Bronchial epithelial cell (primary cell): ENCODE measurements around the gene ZNF222. TPM values are rescaled to one million over a fixed set of nuclear protein-coding genes. Genes with fewer than 3 reads are reported as not detected.
A peak's percentile ranks its signal among the peaks of the same experiment; 100 is the strongest.

Experiments used
- DNase-seq: peaks from one replicate; pipeline ENCODE4 v3.0.0-alpha.2; 2010; ENCODE audit warnings: low read depth
- FAIRE-seq: peaks from 2 replicates; lab custom pipeline; 2011; peaks lifted over from hg19 to GRCh38; lab: Jason Lieb, UNC
- H3K27me3 ChIP-seq: 2 replicates; pipeline ENCODE4 v1.5.1; 2011; ENCODE audit warnings: low read length; ENCODE audit not compliant: control insufficient read depth, insufficient read depth
- H3K36me3 ChIP-seq: 2 replicates; pipeline ENCODE4 v1.5.1; 2011; ENCODE audit warnings: low read length; ENCODE audit not compliant: control insufficient read depth, insufficient read depth
- H3K4me3 ChIP-seq: 2 replicates; pipeline ENCODE4 v1.5.1; 2011; ENCODE audit warnings: mild to moderate bottlenecking, low read depth, low read length, control low read depth
- CTCF ChIP-seq: IDR thresholded peaks from 2 replicates; pipeline ENCODE4 v1.5.1; 2011; ENCODE audit warnings: mild to moderate bottlenecking, moderate library complexity, low read length, control low read depth, inconsistent platforms; ENCODE audit not compliant: insufficient read depth, severe bottlenecking
- total RNA-seq: library from RNA; depleted of rRNA; stranded (reverse); fragments of >200 nt; gene quantifications from 2 replicates; pipeline ENCODE4 v1.2.1, GENCODE V29; 2014

Gene ZNF222
- total RNA-seq, 1 donor from 2014 or later, result 8.7 TPM

GRCh38 chr19:44059229-44059628 lies 34.0 kb downstream of the ZNF222 start:
- Histone ChIP-seq H3K36me3 (peaks cover 9% of the 10 kb centered on the region), H3K4me3 (no peak overlapping the region), H3K27me3 (no peaks in the 10 kb centered on the region)
- no peak for DNase-seq
- FAIRE-seq, result no peak
- TF ChIP-seq CTCF, result no peak

GRCh38 chr19:44061038-44061437 lies 35.9 kb downstream of the ZNF222 start:
- DNase-seq (no peak), FAIRE-seq (no peak)
- peaks cover 10% of the 10 kb centered on the region for H3K36me3 ChIP-seq
- H3K4me3 ChIP-seq, result no peak overlapping the region
- TF ChIP-seq CTCF, result no peak
- no peaks in the 10 kb centered on the region for H3K27me3 ChIP-seq

- peaks cover 6% of the 10 kb centered on the region for H3K36me3 ChIP-seq
- TF ChIP-seq CTCF, result no peak
- FAIRE-seq, result no peak
- DNase-seq, result no peak
- H3K4me3 ChIP-seq, result no peak overlapping the region
- H3K27me3 ChIP-seq, result no peaks in the 10 kb centered on the region
These were observed 41.1 kb downstream of the ZNF222 start for GRCh38 chr19:44066305-44066704.

- Histone ChIP-seq H3K27me3 (no peaks in the 10 kb centered on the region), H3K4me3 (no peak overlapping the region), H3K36me3 (peaks cover 3% of the 10 kb centered on the region)
- FAIRE-seq, result no peak
- DNase-seq, result no peak
- TF ChIP-seq CTCF, result no peak
These were observed 44.2 kb downstream of the ZNF222 start for GRCh38 chr19:44069415-44069814.

- TF ChIP-seq CTCF, result no peak
- H3K36me3 ChIP-seq, result no peaks in the 10 kb centered on the region
- DNase-seq (peak; percentile 88), FAIRE-seq (peak; percentile 81)
- peak within 1 kb of the TSS; percentile 81 for H3K4me3 ChIP-seq
- H3K27me3 ChIP-seq, result no peaks in the 10 kb centered on the region
These were observed 46.8 kb downstream of the ZNF222 start, which contains the start of gene ZNF284 for GRCh38 chr19:44071824-44072542. ZNF284 (plus strand) TSS chr19:44072159; CDS start chr19:44076390, 4,231 bp downstream.
